PFSK-1 (cell line): ENCODE results near the gene SLITRK4.

Experiments
- FOXP2 ChIP-seq: optimal IDR thresholded peaks from 2 replicates; pipeline ENCODE3; 2011; ENCODE audit warnings: borderline replicate concordance, control low read depth, inconsistent platforms; ENCODE audit not compliant: insufficient read depth; ENCODE audit errors: extremely low read length, extremely low read depth
- POLR2AphosphoS5 ChIP-seq: IDR thresholded peaks from 2 replicates; pipeline ENCODE4 v1.6.1; 2012; ENCODE audit warnings: low read depth, mild to moderate bottlenecking, control low read depth, low read length, moderate library complexity
- REST ChIP-seq, 2 experiments: IDR thresholded peaks; 2 replicates each; pipeline versions ENCODE4 v1.6.1 to v1.8.0; 2011 to 2012; ENCODE audit warnings: low read depth in 2 of 2, low read length in 2 of 2, control low read depth in 1 of 2, inconsistent platforms in 1 of 2, mild to moderate bottlenecking in 1 of 2, moderate library complexity in 1 of 2; ENCODE audit not compliant: insufficient read depth in 1 of 2
- SIN3A ChIP-seq: IDR thresholded peaks from 2 replicates; pipeline ENCODE4 v1.6.1; 2012; ENCODE audit warnings: mild to moderate bottlenecking, low read length, moderate library complexity, borderline replicate concordance; ENCODE audit not compliant: insufficient read depth
- TAF1 ChIP-seq: IDR thresholded peaks from 2 replicates; pipeline ENCODE4 v1.6.1; 2012; ENCODE audit warnings: low read length, control low read depth, borderline replicate concordance; ENCODE audit not compliant: insufficient read depth

The SLITRK4 gene

GRCh38 chrX:143636831-143637230, 930 bp upstream of the SLITRK4 start:
- TF ChIP-seq POLR2AphosphoS5 (no peak), SIN3A (no peak), TAF1 (no peak), REST (IDR thresholded peaks at IDR 0.05; ENCODE audit: insufficient read depth in 1 of 2, low read depth in 2 of 2, low read length in 2 of 2) (no peak), FOXP2 (no peak)

GRCh38 chrX:143634663-143635455, 1.0 kb downstream of the SLITRK4 start:
- TF ChIP-seq SIN3A: no peak
- TF ChIP-seq REST (IDR thresholded peaks at IDR 0.05; ENCODE audit: insufficient read depth in 1 of 2, low read depth in 2 of 2, low read length in 2 of 2): no peak
- TF ChIP-seq POLR2AphosphoS5: no peak
- TF ChIP-seq TAF1: no peak
- TF ChIP-seq FOXP2: no peak

GRCh38 chrX:143634309-143634662, 1.6 kb downstream of the SLITRK4 start:
- TF ChIP-seq REST (IDR thresholded peaks at IDR 0.05; ENCODE audit: insufficient read depth in 1 of 2, low read depth in 2 of 2, low read length in 2 of 2): no peak
- no peak for TF ChIP-seq FOXP2
- no peak for TF ChIP-seq SIN3A
- TF ChIP-seq POLR2AphosphoS5: no peak
- TF ChIP-seq TAF1: no peak

- no peak for TF ChIP-seq REST (IDR thresholded peaks at IDR 0.05; ENCODE audit: insufficient read depth in 1 of 2, low read depth in 2 of 2, low read length in 2 of 2)
- no peak for TF ChIP-seq SIN3A
- TF ChIP-seq TAF1: no peak
- TF ChIP-seq POLR2AphosphoS5: no peak
- no peak for TF ChIP-seq FOXP2
Measured at GRCh38 chrX:143633461-143634308, 2.2 kb downstream of the SLITRK4 start.
